Lung (tissue), 12 donors: ENCODE data around the gene CHD9NB. TPM values are rescaled to one million over a fixed set of nuclear protein-coding genes. Genes with fewer than 3 reads are reported as not detected.
"Not testable (repeated sequence)": the region's sequence is repeated elsewhere in the genome, so short reads cannot be mapped to it uniquely, and the experiment has no call there.

Experiments
- ATAC-seq: fragments of 200-7000 bp; cut with Tn5 transposase; one replicate; pipeline ENCODE4 v1.9.1; 2020; ENCODE audit warnings: moderate number of reproducible peaks; ENCODE audit not compliant: insufficient read depth, low FRiP score
- DNase-seq, 3 donors: peaks; one replicate each; pipeline ENCODE4 v3.0.0-alpha.2; 2013 to 2017
- H3K27ac ChIP-seq, 2 donors: one replicate each; pipeline ENCODE4 v1.5.1; 2013; ENCODE audit warnings: mild to moderate bottlenecking in 2 of 2, moderate library complexity in 2 of 2, control low read depth in 1 of 2, inconsistent platforms in 1 of 2, low read depth in 1 of 2, low read length in 1 of 2
- H3K27me3 ChIP-seq, 3 donors: one replicate each; pipeline ENCODE4 v1.5.1; 2013; ENCODE audit warnings: low read length in 2 of 3; ENCODE audit not compliant: control insufficient read depth in 3 of 3, insufficient read depth in 3 of 3
- H3K36me3 ChIP-seq, 4 donors: one replicate each; pipeline ENCODE4 v1.5.1; 2013; ENCODE audit warnings: low read length in 4 of 4, mild to moderate bottlenecking in 1 of 4, moderate library complexity in 1 of 4; ENCODE audit not compliant: control insufficient read depth in 4 of 4, insufficient read depth in 4 of 4
- H3K4me1 ChIP-seq, 5 donors: one replicate each; pipeline ENCODE4 v1.5.1; 2013; ENCODE audit warnings: low read length in 5 of 5, mild to moderate bottlenecking in 2 of 5, moderate library complexity in 1 of 5; ENCODE audit not compliant: control insufficient read depth in 5 of 5, insufficient read depth in 5 of 5
- H3K4me3 ChIP-seq: one replicate; pipeline ENCODE4 v1.5.1; 2013; ENCODE audit warnings: mild to moderate bottlenecking, control low read depth, moderate library complexity
- H3K9ac ChIP-seq, 2 donors: one replicate each; pipeline ENCODE4 v1.5.1; 2013; ENCODE audit warnings: low read length in 2 of 2, control low read depth in 1 of 2; ENCODE audit not compliant: insufficient read depth in 1 of 2
- H3K9me3 ChIP-seq, 4 donors: one replicate each; pipeline ENCODE4 v1.5.1; 2013; ENCODE audit warnings: low read length in 3 of 4, mild to moderate bottlenecking in 1 of 4, moderate library complexity in 1 of 4; ENCODE audit not compliant: control insufficient read depth in 4 of 4, insufficient read depth in 3 of 4
- CTCF ChIP-seq: IDR thresholded peaks from 2 replicates; pipeline ENCODE4 v1.5.1; 2012; ENCODE audit warnings: mild to moderate bottlenecking; ENCODE audit errors: control extremely low read depth, extremely low read depth
- WGBS, 2 donors: extraction: QIAGEN DNeasy Blood & Tissue Kit; methylation state at CpG; one replicate each; pipeline ENCODE4 v1.1.7; 2013; 5-methylcytosine and 5-hydroxymethylcytosine counted together
- polyA plus RNA-seq, 2 donors: library from polyadenylated mRNA; stranded (reverse); fragments of 200-250 nt; gene quantifications; one replicate each; pipeline ENCODE4 v1.2.1, GENCODE V29; 2013
- total RNA-seq, 2 donors: library from RNA; depleted of rRNA in 1 of 2; stranded (reverse); fragments of >200 nt in 1 of 2; gene quantifications; one replicate each; pipeline ENCODE4 v1.2.1, GENCODE V29; 2014 to 2021
- donor health status: control.
- donor health status: control.
- donor health status: Bipolar disorder and iron deficiency.
- donor health status: healthy.
- donor health status: DM: yes; HTN: yes; CAD: no.

Gene CHD9NB
- total and polyA plus RNA-seq, 4 donors, result 19.8 to 34.8 (median 29.9) TPM

GRCh38 chr16:53040788-53041187, 11.9 kb downstream of the CHD9NB start:
- Histone ChIP-seq H3K27ac (no peak overlapping the region), H3K9me3 (no peaks in the 10 kb centered on the region), H3K4me1 (peaks cover 0 to 26% (median 6%) of the 10 kb centered on the region in 5 donors), H3K36me3 (no peaks in the 10 kb centered on the region), H3K27me3 (no peaks in the 10 kb centered on the region), H3K9ac (no peak overlapping the region), H3K4me3 (no peak overlapping the region)
- DNase-seq, result no peak
- 79 to 97% methylated on average over 1 of the region's 1 CpG for WGBS, 2 donors
- TF ChIP-seq CTCF, result no peak
- no peak for ATAC-seq

- WGBS, 2 donors, result 81 to 88% methylated on average over 6 of the region's 6 CpGs
- DNase-seq, H3K9me3 ChIP-seq, H3K27ac ChIP-seq, ATAC-seq, H3K4me3 ChIP-seq, H3K27me3 ChIP-seq, H3K9ac ChIP-seq, H3K4me1 ChIP-seq, H3K36me3 ChIP-seq: not testable (repeated sequence)
Measured at GRCh38 chr16:53036711-53037110, 16.0 kb downstream of the CHD9NB start.

- no peak overlapping the region for H3K4me3 ChIP-seq
- H3K9me3 ChIP-seq, result peaks cover 0 to 4% (median 0%) of the 10 kb centered on the region in 4 donors
- no peaks in the 10 kb centered on the region for H3K36me3 ChIP-seq
- H3K4me1 ChIP-seq, result peaks cover 0 to 2% (median 0%) of the 10 kb centered on the region in 5 donors
- no peak overlapping the region for H3K27ac ChIP-seq
- H3K27me3 ChIP-seq, result no peaks in the 10 kb centered on the region
- ATAC-seq (no peak), DNase-seq (no peak)
- TF ChIP-seq CTCF, result no peak
- H3K9ac ChIP-seq, result no peak overlapping the region
- WGBS, 2 donors, result 95 to 96% methylated on average over 6 of the region's 6 CpGs
Measured at GRCh38 chr16:53036066-53036465, 16.6 kb downstream of the CHD9NB start.

- Histone ChIP-seq H3K27ac (no peak overlapping the region), H3K4me1 (no peaks in the 10 kb centered on the region), H3K36me3 (no peaks in the 10 kb centered on the region), H3K9ac (no peak overlapping the region), H3K9me3 (peaks cover 0 to 4% (median 0%) of the 10 kb centered on the region in 4 donors), H3K4me3 (no peak overlapping the region), H3K27me3 (no peaks in the 10 kb centered on the region)
- DNase-seq (no peak), ATAC-seq (no peak)
- WGBS, 2 donors, result 85 to 92% methylated on average over 3 of the region's 3 CpGs
- TF ChIP-seq CTCF, result no peak
Measured at GRCh38 chr16:53035176-53035942, 17.3 kb downstream of the CHD9NB start.
